H9 (cell line): ENCODE measurements around the gene OR12D1. TPM values are rescaled to one million over a fixed set of nuclear protein-coding genes. Genes with fewer than 3 reads are reported as not detected.

Source experiments
- DNase-seq: peaks from one replicate; pipeline ENCODE4 v3.0.0-alpha.2; 2017
- H2AFZ ChIP-seq: one replicate; pipeline ENCODE4 v1.6.1; 2013; ENCODE audit warnings: mild to moderate bottlenecking, low read length, control low read depth, moderate library complexity
- H2AK5ac ChIP-seq: 2 replicates; pipeline ENCODE4 v1.6.1; 2013; ENCODE audit warnings: low read length, control low read depth, mixed read lengths; ENCODE audit not compliant: insufficient read length
- H2BK120ac ChIP-seq: one replicate; pipeline ENCODE4 v1.6.1; 2013; ENCODE audit warnings: low read depth, mild to moderate bottlenecking, low read length, control low read depth, inconsistent platforms; ENCODE audit not compliant: poor library complexity, severe bottlenecking
- H2BK12ac ChIP-seq: 2 replicates; pipeline ENCODE4 v1.6.1; 2013; ENCODE audit warnings: low read length, control low read depth, mixed read lengths, low read depth; ENCODE audit not compliant: insufficient read length
- H2BK15ac ChIP-seq: 2 replicates; pipeline ENCODE4 v1.6.1; 2013; ENCODE audit warnings: low read depth, low read length, control low read depth
- H2BK20ac ChIP-seq: one replicate; pipeline ENCODE4 v1.6.1; 2013; ENCODE audit warnings: low read depth, mild to moderate bottlenecking, low read length, control low read depth, inconsistent platforms; ENCODE audit not compliant: poor library complexity, severe bottlenecking
- H2BK5ac ChIP-seq: 2 replicates; pipeline ENCODE4 v1.6.1; 2013; ENCODE audit warnings: low read length, control low read depth, mixed read lengths; ENCODE audit not compliant: insufficient read length
- H3K14ac ChIP-seq: 2 replicates; pipeline ENCODE4 v1.6.1; 2013; ENCODE audit warnings: low read length, control low read depth; ENCODE audit not compliant: insufficient read depth
- H3K18ac ChIP-seq: 2 replicates; pipeline ENCODE4 v1.6.1; 2013; ENCODE audit warnings: low read depth, mild to moderate bottlenecking, mixed read lengths, low read length, control low read depth; ENCODE audit not compliant: insufficient read length
- H3K23ac ChIP-seq: 2 replicates; pipeline ENCODE4 v1.6.1; 2013; ENCODE audit warnings: low read length, control low read depth, mixed read lengths, low read depth; ENCODE audit not compliant: insufficient read length
- H3K23me2 ChIP-seq: 2 replicates; pipeline ENCODE4 v1.6.1; 2013; ENCODE audit warnings: low read depth, mild to moderate bottlenecking, mixed read lengths, low read length, control low read depth; ENCODE audit not compliant: insufficient read length, poor library complexity, severe bottlenecking
- H3K27ac ChIP-seq: 2 replicates; pipeline ENCODE4 v1.5.1; 2013; ENCODE audit warnings: low read length, control low read depth, mixed read lengths, low read depth; ENCODE audit not compliant: insufficient read length
- H3K27me3 ChIP-seq: 2 replicates; pipeline ENCODE4 v1.6.1; 2013; ENCODE audit warnings: low read length, control low read depth, inconsistent platforms; ENCODE audit not compliant: insufficient read depth
- H3K4ac ChIP-seq: 2 replicates; pipeline ENCODE4 v1.6.1; 2013; ENCODE audit warnings: low read depth, mild to moderate bottlenecking, control low read depth, inconsistent platforms, low read length, moderate library complexity
- H3K4me1 ChIP-seq: 2 replicates; pipeline ENCODE4 v1.6.1; 2013; ENCODE audit warnings: low read length, control low read depth, inconsistent platforms; ENCODE audit not compliant: insufficient read depth
- H3K4me2 ChIP-seq: 2 replicates; pipeline ENCODE4 v1.6.1; 2013; ENCODE audit warnings: low read length, control low read depth, mixed read lengths; ENCODE audit not compliant: insufficient read length, insufficient read depth
- H3K56ac ChIP-seq: 2 replicates; pipeline ENCODE4 v1.6.1; 2013; ENCODE audit warnings: low read depth, mild to moderate bottlenecking, mixed read lengths, low read length, control low read depth; ENCODE audit not compliant: insufficient read length
- H3K79me1 ChIP-seq: 2 replicates; pipeline ENCODE4 v1.6.1; 2013; ENCODE audit warnings: low read depth, mild to moderate bottlenecking, moderate library complexity, low read length, control low read depth, inconsistent platforms; ENCODE audit not compliant: insufficient read depth, poor library complexity, severe bottlenecking
- H3K79me2 ChIP-seq: 2 replicates; pipeline ENCODE4 v1.6.1; 2013; ENCODE audit warnings: low read length, control low read depth, inconsistent platforms; ENCODE audit not compliant: insufficient read depth
- H3K9ac ChIP-seq: 2 replicates; pipeline ENCODE4 v1.6.1; 2013; ENCODE audit warnings: low read length, control low read depth, mixed read lengths; ENCODE audit not compliant: insufficient read length; ENCODE audit errors: extremely low read depth
- H3K9me3 ChIP-seq: one replicate; pipeline ENCODE4 v1.6.1; 2013; ENCODE audit warnings: low read depth, low read length, inconsistent platforms; ENCODE audit not compliant: control insufficient read depth
- H3T11ph ChIP-seq: one replicate; pipeline ENCODE4 v1.6.1; 2013; ENCODE audit warnings: mild to moderate bottlenecking, low read length, control low read depth, inconsistent platforms
- H4K20me1 ChIP-seq: one replicate; pipeline ENCODE4 v1.6.1; 2013; ENCODE audit not compliant: control insufficient read depth, insufficient read length, insufficient read depth
- H4K5ac ChIP-seq: 2 replicates; pipeline ENCODE4 v1.6.1; 2013; ENCODE audit warnings: low read depth, mild to moderate bottlenecking, mixed read lengths, low read length, control low read depth; ENCODE audit not compliant: insufficient read length
- H4K8ac ChIP-seq: replicated peaks from 2 replicates; pipeline ENCODE4 v1.6.1; 2013; ENCODE audit warnings: low read length, control low read depth, mixed read lengths, low read depth; ENCODE audit not compliant: insufficient read length
- H4K91ac ChIP-seq: 2 replicates; pipeline ENCODE4 v1.6.1; 2013; ENCODE audit warnings: low read depth, mild to moderate bottlenecking, moderate library complexity, mixed read lengths, low read length, control low read depth; ENCODE audit not compliant: insufficient read length
- H3K27ac Mint-ChIP-seq, 3 experiments: 2 replicates in 2 of 3; 3 replicates in 1 of 3; pipeline ENCODE4 v1.8.0; 2020 to 2021; ENCODE audit warnings: mixed read lengths in 3 of 3, mild to moderate bottlenecking in 1 of 3, moderate library complexity in 1 of 3
- H3K27me3 Mint-ChIP-seq: 2 replicates; pipeline ENCODE4 v1.8.0; 2021; ENCODE audit warnings: low read depth, mild to moderate bottlenecking, moderate library complexity, mixed read lengths
- H3K36me3 Mint-ChIP-seq, 3 experiments: 2 replicates in 2 of 3; 3 replicates in 1 of 3; pipeline ENCODE4 v1.8.0; 2020 to 2021; ENCODE audit warnings: low read depth in 3 of 3, mixed read lengths in 3 of 3; ENCODE audit not compliant: insufficient read depth in 1 of 3
- H3K4me1 Mint-ChIP-seq, 2 experiments: 2 replicates each; pipeline ENCODE4 v1.8.0; 2020; ENCODE audit warnings: mixed read lengths in 2 of 2
- H3K4me3 Mint-ChIP-seq, 2 experiments: 2 replicates in 1 of 2; 3 replicates in 1 of 2; pipeline ENCODE4 v1.8.0; 2020 to 2021; ENCODE audit warnings: mild to moderate bottlenecking in 2 of 2, mixed read lengths in 2 of 2, moderate library complexity in 1 of 2
- H3K9me3 Mint-ChIP-seq, 2 experiments: 2 replicates in 1 of 2; 3 replicates in 1 of 2; pipeline ENCODE4 v1.8.0; 2020; ENCODE audit warnings: mild to moderate bottlenecking in 2 of 2, mixed read lengths in 2 of 2, moderate library complexity in 1 of 2
- WGBS: extraction: QIAGEN DNeasy Blood & Tissue Kit; methylation state at CpG from one replicate; pipeline ENCODE4 v1.1.7; 2013; ENCODE audit warnings: missing lambda C conversion rate, low lambda C conversion rate, mixed read lengths; ENCODE audit not compliant: insufficient read length; ENCODE audit errors: extremely low coverage; 5-methylcytosine and 5-hydroxymethylcytosine counted together
- total RNA-seq: library from RNA; stranded (reverse); gene quantifications from 2 replicates; pipeline ENCODE4 v1.2.1, GENCODE V29; 2021
- TF ChIP-seq, protein P1 (sequence below): fragments of 200-600 bp; sonication (generic); conservative IDR thresholded peaks from 3 replicates; pipeline ENCODE4 v1.8.0; 2021; ENCODE audit warnings: antibody characterized with exemption, mild to moderate bottlenecking

Gene OR12D1
- total RNA-seq, 1 experiment from 2014 or later, result not detected

DNA sequence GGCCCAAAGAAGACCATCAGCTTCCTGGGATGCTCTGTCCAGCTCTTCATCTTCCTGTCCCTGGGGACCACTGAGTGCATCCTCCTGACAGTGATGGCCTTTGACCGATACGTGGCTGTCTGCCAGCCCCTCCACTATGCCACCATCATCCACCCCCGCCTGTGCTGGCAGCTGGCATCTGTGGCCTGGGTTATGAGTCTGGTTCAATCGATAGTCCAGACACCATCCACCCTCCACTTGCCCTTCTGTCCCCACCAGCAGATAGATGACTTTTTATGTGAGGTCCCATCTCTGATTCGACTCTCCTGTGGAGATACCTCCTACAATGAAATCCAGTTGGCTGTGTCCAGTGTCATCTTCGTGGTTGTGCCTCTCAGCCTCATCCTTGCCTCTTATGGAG is 47.3 kb downstream of the OR12D1 start:
- H2BK20ac ChIP-seq, result no peak overlapping the region
- H3K56ac ChIP-seq, result no peak overlapping the region
- Mint-ChIP-seq H3K27ac (no peak overlapping the region; a peak in 1 of 7 replicates), H3K4me1 (peaks cover 3% of the 10 kb centered on the region in 2 experiments; a peak in 3 of 4 replicates), H3K27me3 (no peaks in the 10 kb centered on the region; the same call in 1 of the 2 replicates), H3K36me3 (no peaks in the 10 kb centered on the region), H3K4me3 (no peak overlapping the region), H3K9me3 (peaks cover 0 to 2% of the 10 kb centered on the region in 2 experiments; a peak in 3 of 5 replicates)
- TF ChIP-seq, protein P1, sequence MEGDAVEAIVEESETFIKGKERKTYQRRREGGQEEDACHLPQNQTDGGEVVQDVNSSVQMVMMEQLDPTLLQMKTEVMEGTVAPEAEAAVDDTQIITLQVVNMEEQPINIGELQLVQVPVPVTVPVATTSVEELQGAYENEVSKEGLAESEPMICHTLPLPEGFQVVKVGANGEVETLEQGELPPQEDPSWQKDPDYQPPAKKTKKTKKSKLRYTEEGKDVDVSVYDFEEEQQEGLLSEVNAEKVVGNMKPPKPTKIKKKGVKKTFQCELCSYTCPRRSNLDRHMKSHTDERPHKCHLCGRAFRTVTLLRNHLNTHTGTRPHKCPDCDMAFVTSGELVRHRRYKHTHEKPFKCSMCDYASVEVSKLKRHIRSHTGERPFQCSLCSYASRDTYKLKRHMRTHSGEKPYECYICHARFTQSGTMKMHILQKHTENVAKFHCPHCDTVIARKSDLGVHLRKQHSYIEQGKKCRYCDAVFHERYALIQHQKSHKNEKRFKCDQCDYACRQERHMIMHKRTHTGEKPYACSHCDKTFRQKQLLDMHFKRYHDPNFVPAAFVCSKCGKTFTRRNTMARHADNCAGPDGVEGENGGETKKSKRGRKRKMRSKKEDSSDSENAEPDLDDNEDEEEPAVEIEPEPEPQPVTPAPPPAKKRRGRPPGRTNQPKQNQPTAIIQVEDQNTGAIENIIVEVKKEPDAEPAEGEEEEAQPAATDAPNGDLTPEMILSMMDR, result no peak
- H2AFZ ChIP-seq, result no peak overlapping the region
- H3K79me1 ChIP-seq, result no peaks in the 10 kb centered on the region
- no peaks in the 10 kb centered on the region for H3K9me3 ChIP-seq
- DNase-seq, result no peak
- no peaks in the 10 kb centered on the region for H3K23me2 ChIP-seq
- H4K91ac ChIP-seq, result no peak overlapping the region
- H3K9ac ChIP-seq, result no peak overlapping the region
- no peak overlapping the region for H2BK12ac ChIP-seq
- 0 out of 2 replicates have a peak, but pooled peaks cover 4% of the 10 kb centered on the region for H3K4me1 ChIP-seq
- H2BK120ac ChIP-seq, result no peak overlapping the region
- no peaks in the 10 kb centered on the region for H4K20me1 ChIP-seq
- no peak overlapping the region for H3K23ac ChIP-seq
- H3K18ac ChIP-seq, result no peak overlapping the region
- no peak overlapping the region for H3K14ac ChIP-seq
- no peak overlapping the region for H4K5ac ChIP-seq
- no peaks in the 10 kb centered on the region for H3K27me3 ChIP-seq
- no peak overlapping the region for H4K8ac ChIP-seq
- WGBS, result no CpG with 5 or more reads among the region's 6 CpGs
- no peak overlapping the region for H3K4me2 ChIP-seq
- H3K27ac ChIP-seq, result no peak overlapping the region
- no peak overlapping the region for H3K4ac ChIP-seq
- no peak overlapping the region for H3T11ph ChIP-seq
- H2AK5ac ChIP-seq, result no peak overlapping the region
- no peak overlapping the region for H2BK5ac ChIP-seq
- H2BK15ac ChIP-seq, result no peak overlapping the region
- no peaks in the 10 kb centered on the region for H3K79me2 ChIP-seq
